HG02642 (cell line): ENCODE measurements around the gene HBA2.
"Not testable (repeated sequence)": the region's sequence is repeated elsewhere in the genome, so short reads cannot be mapped to it uniquely, and the experiment has no call there.

Source experiments
- ATAC-seq: cut with Tn5 transposase; IDR thresholded peaks from one replicate; pipeline ENCODE4 v1.9.1; 2021; ENCODE audit warnings: mild to moderate bottlenecking; ENCODE audit not compliant: unreplicated experiment, poor library complexity

Gene HBA2

DNA sequence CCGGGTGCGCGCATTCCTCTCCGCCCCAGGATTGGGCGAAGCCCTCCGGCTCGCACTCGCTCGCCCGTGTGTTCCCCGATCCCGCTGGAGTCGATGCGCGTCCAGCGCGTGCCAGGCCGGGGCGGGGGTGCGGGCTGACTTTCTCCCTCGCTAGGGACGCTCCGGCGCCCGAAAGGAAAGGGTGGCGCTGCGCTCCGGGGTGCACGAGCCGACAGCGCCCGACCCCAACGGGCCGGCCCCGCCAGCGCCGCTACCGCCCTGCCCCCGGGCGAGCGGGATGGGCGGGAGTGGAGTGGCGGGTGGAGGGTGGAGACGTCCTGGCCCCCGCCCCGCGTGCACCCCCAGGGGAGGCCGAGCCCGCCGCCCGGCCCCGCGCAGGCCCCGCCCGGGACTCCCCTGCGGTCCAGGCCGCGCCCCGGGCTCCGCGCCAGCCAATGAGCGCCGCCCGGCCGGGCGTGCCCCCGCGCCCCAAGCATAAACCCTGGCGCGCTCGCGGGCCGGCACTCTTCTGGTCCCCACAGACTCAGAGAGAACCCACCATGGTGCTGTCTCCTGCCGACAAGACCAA, at the start of gene HBA2:
Gene HBA2 (plus strand): TSS at position 503 of the 568 bp plus-strand sequence. CDS start 37 bp downstream, at position 540.
- not testable (repeated sequence) for ATAC-seq

DNA sequence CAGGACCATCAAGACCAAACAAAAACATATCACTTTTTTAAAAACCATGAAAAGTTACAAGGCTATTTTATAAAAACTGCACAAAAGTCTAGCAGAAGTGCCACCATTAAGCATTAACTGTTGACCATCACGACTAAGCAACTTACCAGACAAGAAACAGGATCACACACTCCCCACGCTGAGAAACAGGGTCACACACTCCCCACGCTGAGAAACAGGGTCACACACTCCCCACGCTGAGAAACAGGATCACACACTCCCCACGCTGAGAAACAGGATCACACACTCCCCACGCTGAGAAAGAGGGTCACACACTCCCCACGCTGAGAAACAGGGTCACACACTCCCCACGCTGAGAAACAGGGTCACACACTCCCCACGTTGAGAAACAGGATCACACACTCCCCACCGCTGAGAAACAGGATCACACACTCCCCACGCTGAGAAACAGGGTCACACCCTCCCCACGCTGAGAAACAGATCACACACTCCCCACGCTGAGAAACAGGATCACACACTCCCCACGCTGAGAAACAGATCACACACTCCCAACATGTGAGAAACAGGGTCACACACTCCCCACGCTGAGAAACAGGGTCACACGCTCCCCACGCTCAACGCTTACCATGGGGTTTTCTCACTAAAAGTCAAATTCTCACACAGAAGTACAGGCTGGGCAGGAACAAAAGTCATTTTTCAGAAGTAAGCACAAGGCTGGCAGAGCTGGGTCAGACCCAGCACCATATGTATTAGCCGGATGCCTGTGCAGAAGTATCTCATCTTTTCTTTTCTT, 48.9 kb upstream of the HBA2 start:
- ATAC-seq, result not testable (repeated sequence)

DNA sequence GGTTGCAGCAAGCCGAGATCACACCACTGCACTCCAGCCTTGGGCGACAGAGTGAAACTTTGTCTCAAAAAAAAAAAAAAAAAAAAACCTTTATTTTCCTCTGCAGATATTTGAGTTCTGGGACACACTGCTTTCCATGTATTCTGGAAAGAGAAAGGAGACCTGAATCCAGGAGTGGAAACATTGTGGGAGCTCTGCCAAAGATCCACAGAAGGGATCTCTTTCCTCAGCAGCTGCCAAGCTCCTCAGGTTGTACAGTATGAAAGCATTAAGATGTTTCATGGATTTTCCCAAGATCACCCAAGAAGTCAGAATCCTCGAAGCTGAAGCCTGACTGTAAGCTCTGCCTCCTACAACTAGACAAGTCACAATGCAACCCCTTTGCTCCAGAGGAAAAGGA, 47.7 kb upstream of the HBA2 start:
- no peak for ATAC-seq

DNA sequence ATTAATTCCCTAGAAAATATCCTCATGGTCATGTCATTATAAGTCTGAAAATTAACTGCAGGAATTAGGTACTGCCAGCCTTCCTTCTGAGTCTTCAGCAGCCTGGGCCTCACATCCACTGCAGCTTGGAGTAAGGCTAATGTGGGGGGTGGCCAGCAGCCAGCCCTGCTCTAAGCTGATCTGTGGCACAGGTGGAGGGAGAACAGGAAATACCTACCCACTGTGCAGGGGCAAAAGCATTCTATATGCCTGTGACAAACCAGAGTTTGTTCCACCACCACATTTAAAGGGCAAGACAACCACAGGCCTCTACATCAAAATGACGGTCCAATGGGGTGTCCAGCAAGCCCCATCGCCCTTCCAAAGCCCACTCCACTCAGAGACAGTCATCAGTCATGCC, 43.6 kb upstream of the HBA2 start:
- ATAC-seq, result no peak

DNA sequence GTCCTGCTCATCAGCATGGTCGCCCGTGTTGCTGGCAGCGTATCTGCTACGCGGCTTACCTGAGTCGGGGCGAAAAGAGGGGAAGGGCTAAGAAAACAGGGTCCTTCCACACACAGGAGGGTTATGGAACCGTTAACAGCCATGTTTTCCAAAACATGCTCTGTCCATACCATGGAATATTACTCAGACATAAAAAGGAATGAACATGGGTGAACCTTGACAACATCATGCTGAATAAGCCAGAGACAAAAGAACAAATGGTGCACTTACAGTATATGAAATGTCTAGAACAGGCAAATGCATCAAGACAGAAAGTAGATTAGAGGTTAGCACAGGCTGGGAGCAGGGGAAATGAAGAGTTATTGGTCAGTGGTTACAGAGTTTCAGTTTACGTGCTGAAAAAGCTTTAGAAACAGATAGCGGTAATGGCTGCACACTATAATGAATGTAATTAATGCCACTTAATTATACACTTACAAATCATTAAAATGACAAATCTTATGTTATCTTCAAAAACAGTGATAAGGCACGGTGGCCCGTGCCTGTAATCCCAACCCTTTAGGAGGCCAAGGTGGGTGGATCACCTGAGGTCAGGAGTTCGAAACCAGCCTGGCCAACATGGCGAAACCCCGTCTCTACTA, 42.0 kb upstream of the HBA2 start:
- ATAC-seq, result no peak

DNA sequence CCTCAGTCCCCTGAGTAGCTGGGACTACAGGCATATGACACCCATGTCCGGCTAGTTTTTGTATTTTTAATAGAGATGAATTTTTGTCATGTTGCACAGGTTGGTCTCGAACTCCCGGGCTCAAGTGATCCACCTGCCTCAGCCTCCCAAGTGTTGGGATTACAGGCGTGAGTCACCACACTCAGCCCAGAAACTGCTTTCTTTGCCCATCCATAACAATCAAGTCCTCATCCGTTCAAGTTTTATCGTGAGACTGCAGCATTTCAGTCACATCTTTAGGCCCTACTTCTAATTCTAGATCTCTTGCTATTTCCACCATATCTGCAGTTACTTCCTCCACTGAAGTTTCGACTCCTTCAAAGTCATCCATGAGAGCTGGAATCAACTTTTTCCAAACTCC, 40.6 kb upstream of the HBA2 start:
- ATAC-seq, result no peak

DNA sequence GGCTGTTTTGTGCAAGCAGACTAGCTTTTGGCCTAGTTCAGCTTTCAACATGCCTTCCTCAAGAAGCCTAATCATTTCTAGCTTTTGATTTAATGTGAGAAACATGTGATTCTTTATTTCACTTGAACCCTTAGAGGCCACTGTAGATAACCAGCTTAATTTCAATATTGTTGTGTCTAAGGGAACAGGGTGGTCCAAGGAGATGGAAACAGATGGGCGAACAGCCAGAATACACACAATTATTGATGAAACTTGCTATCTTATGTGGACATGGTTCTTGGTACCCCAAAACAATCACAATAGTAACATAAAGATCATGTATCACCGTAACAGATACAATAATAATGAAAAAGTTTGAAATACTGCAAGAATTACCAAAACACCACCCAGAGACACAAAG, 39.0 kb upstream of the HBA2 start:
- ATAC-seq, result no peak

DNA sequence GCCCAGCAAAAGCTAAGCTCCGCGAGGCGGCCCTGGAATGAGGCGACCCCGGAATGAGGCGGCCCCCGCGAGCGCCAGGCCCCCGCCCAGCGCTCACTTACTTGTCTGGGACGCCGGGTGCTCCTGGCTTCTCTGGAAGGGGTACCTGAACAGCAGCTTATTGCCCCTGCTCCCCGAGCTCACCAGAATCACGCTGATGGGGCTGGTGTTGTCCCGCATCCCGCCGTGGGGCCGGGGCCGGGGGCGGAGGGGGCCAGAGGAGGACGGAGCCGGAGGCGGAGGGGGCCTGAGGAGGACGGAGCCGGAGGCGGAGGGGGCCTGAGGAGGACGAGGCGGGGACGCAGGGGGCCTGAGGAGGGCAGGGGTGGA, 34.6 kb upstream of the HBA2 start:
- ATAC-seq, result no peak

DNA sequence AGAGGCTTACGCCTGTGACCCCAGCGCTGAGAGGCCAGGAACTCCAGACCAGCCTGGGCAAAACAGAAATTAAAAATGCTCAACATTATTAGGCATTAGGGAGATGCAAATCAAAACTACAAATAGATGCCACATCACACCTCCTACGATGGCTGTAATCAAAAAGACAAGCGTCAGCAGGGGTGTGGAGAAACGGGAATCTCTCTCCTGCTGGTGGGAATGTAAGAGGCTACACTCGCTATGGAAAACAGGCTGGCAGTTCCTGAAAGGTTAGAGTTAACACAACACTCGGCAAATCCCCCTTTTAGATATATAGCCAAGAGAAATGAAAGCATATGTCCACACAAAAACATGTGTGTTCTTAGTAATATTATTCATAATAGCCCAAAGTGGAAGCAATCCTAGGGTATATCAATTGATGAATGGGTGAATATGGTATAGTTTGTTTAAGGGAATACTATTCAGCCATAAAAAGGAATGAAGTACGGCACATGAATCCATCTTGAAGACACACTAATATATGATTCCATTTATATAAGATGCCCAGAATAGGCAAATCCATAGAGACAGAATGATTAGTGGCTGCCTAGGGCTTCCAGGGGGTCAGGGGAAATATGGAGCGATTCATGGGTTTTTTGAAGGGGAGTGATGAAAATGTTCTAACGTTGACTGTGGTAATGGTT, 32.4 kb upstream of the HBA2 start:
- ATAC-seq, result no peak

DNA sequence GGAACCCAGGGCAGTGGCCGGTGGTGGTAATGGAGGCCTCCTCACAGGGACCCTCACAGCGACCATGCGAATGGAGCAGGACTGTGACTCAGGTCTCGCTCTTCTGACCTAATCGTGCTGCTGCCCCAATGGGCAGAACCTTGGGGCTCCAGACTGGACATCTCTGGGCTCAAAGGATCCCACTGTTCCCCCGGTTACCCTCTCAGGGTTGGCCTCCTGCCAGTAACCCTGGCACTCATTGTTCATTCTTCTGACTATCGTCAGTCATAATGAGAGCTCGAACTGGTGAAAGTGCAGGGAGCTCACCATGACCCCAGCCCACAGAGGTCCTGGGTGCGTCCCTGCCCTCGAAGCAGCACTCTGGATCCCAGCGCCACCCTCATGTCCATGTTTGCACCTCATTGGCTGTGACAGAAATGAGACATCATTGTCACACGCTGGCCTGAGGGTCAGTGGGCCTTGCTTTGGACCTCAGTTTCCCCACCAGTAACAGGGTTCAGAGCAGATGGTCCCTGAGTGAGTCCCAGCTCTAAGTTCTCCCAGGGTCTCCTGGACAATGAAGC, 30.2 kb upstream of the HBA2 start:
- ATAC-seq, result no peak

DNA sequence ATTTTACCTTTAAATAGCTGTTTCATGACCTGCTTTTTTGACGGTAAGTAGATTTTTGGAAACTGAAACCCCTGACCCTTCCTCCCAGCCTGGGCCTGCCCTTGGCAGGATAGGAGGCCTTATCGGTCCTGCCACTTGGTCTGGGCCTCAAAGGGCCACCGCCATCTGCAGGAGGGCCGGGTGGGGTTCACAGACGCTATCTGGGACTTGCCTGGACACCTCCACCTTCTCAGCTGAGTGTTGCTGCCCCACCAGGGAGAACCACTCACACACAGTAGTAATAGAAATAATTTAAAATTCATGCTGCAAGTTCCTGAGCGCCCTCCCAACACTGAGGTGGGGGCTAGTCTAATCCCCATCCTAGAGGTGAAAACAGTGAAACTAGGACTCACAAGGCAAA, 29.6 kb upstream of the HBA2 start:
- no peak for ATAC-seq

DNA sequence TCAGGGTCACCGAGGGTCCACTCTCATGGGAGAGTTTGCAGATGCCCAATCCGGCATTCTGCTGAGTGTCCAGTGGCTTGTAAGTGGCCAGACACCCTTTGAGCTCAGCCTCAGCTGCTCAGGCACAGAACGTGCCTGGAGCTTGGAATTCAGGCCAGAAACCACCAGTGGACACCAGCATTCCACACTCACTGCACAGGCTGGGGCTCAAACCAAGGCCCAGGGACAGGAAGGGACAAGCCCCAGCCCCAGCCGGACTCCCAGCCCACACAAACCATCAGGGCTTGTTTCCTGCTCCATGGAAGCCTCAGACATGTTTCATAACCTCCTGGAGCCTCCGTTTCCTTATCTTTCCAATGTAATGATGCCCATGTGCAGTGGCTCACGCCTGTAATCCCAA, 29.2 kb upstream of the HBA2 start:
- no peak for ATAC-seq

DNA sequence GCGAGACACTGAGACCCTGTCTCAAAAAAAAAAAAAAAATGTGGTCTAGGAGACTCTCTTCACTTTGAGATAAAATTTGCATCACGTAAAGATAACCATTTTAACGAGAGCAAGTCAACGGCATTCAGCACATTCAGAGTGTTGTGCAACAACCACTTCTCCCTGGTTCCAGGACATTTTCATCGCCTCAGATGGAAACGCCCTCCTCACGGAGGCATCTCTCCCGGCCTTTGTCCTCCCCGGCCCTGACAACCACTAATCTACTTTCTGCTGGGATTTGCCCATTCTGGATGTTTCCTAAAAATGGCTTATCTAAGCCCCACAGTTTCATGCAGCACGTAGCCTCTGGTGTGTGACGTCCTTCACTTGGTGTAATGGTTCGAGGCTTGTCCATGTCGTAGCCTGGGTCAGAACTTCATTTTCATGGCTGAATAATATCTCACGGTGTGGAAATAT, 27.9 kb upstream of the HBA2 start:
- no peak for ATAC-seq

DNA sequence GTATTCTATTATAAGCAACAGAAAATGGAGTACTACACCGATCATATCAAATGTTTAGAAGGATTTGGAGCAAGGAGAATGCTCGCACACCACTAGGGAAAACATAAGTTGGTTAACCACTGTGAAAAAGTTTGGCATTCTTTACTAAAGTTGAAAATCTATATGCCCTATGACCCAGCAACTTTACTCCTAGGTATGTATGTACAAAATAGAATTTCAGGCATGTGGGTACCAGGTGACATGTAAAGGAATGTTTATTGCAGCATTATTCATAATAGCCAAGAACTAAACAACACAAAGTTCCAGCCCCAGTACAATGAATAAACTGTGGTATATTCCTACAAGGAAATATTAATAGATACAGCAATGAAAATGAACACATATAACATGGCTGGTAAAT, 26.0 kb upstream of the HBA2 start:
- ATAC-seq, result no peak

DNA sequence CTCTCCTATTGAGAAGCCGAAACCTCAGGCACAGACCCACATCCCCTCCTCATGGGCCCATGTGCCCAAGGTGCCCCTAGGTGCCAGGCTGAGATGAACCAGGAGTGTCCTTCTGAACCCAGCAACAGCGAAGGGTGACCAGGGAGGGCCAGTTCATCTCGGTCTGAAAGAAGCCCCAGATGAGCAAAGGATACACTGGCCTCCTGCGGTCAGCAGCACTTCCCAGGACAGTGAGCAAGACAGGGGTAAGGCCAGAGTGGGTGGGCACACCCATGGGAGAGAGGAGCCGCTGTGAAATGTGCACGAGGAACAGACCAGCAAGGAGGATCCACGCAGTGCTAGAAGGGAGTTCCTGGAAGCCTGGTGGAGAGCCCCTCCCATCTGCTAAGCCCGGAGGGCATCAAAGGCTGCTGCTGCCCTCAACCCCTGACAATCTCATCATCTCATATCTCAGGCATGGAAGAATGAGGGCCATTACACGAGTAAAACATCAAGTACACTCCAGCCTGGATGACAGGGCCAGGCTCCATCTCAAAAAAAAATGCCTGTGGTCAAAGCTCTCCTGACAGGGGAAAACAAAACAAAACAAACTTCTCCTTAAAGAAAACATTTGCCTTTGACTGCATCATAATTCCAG, 23.5 kb upstream of the HBA2 start:
- ATAC-seq, result no peak

DNA sequence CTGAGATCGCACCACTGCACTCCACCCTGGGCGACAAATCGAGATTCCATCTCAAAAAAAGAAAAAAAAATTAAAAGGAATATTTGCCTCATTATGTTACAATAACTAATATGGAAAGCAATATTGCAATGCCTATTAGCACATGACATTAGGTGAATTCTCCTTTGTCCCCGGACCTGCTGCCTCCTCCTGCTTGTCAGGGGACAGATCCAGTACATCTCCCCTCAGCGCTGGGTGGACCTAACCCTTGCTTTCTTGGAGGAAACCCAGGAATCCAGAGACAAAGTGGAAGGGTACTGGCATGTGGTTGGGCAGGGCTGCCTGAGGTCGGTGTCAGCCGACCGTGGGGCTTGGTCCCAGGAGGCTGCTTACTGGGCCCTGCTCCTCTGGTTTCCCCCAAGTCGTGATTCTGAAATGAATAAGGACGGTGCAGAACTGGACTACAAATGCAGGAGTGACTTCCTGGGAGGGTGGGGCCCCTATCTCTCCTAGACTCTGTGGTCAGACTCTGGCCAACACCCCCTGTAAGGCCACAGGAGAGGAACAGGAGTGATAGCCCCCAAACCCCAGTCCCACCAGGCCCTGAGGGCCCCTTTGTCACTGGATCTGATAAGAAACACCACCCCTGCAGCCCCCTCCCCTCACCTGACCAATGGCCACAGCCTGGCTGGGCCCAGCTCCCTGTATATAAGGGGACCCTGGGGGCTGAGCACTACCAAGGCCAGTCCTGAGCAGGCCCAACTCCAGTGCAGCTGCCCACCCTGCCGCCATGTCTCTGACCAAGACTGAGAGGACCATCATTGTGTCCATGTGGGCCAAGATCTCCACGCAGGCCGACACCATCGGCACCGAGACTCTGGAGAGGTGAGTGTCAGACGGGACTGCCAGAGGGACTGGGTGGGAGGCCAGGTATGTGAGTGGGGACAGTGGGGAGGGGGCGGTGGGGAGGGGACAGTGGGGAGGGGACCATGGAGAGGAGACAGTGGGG, 20.2 kb upstream of the HBA2 start, which contains the start of gene HBZ:
Gene HBZ (plus strand): TSS at position 504 of the 988 bp plus-strand sequence. CDS start 266 bp downstream, at position 770.
- no peak for ATAC-seq

DNA sequence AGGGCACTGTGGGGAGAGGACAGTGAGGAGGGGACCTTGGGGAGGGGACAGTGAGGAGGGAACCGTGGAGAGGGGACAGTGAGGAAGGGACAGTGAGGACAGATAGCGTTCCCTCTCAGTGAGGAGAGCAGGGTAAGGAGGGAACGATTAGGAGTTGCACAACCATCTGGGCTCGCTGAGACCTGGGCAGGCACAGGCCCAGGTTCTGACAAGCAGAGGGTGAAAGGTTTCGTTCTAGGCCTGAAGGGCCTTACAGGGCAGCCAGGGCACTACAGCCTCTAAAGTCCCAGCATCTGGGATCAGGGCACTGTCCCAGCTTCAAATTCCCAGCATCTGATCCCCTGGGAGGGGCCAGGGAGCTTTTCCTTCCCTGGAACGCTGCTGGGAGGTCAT, 19.6 kb upstream of the HBA2 start:
- not testable (repeated sequence) for ATAC-seq

DNA sequence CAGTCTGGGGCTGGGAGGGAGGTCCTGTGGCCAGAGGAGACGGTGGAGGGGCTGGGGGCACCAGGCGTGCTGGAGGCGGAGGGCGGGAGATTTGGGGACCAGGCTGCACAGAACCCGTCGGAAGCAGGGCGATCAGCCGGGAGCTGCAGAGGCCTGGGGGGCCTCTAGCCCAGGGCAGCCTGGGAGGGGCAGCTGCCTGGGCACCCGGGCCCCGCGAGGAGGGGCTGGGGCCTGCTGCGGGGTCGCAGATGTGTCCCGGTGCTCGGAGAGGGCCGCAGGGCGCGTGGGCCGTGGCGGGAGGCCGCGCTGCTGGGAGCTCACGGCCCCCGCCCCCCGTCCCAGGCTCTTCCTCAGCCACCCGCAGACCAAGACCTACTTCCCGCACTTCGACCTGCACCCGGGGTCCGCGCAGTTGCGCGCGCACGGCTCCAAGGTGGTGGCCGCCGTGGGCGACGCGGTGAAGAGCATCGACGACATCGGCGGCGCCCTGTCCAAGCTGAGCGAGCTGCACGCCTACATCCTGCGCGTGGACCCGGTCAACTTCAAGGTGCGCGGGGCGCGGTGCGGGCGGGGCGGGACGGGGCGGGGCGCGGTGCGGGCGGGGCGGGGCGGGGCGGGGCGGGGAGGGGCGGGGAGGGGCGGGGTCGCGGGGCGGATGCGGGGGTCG, 19.0 kb upstream of the HBA2 start:
- ATAC-seq, result not testable (repeated sequence)
